HEK293 (cell line): ENCODE measurements around the gene DICER1.

Experiments used
- CTCF ChIA-PET: fragments of 350-600 bp; formaldehyde crosslinking; extraction: SDS; loops from one replicate; lab custom pipeline; 2021; ENCODE audit warnings: antibody characterized with exemption; lab: Yijun Ruan, JAX
- POLR2A ChIA-PET: fragments of 300-600 bp; formaldehyde crosslinking; extraction: SDS; loops from one replicate; lab custom pipeline; 2020; ENCODE audit warnings: antibody characterized with exemption, inconsistent platforms; lab: Yijun Ruan, JAX
- H3K27ac ChIP-seq: fragments of 200-500 bp; sonication (Bioruptor generic); 2 replicates; pipeline ENCODE4 v1.5.1; 2014; ENCODE audit warnings: low read depth, low read length, control low read depth, inconsistent platforms; ENCODE audit errors: extremely low read depth
- H3K36me3 ChIP-seq, 2 experiments: fragments of 200-500 bp in 1 of 2; sonication (Bioruptor generic) in 1 of 2; 1 replicate in 1 of 2; 2 replicates in 1 of 2; pipeline ENCODE4 v1.5.1; 2014 to 2017; ENCODE audit warnings: inconsistent platforms in 2 of 2, low read length in 2 of 2; ENCODE audit not compliant: control insufficient read depth in 2 of 2, insufficient read depth in 1 of 2
- H3K4me1 ChIP-seq: fragments of 200-500 bp; sonication (Bioruptor generic); 2 replicates; pipeline ENCODE4 v1.5.1; 2014; ENCODE audit warnings: mild to moderate bottlenecking, low read length, inconsistent platforms; ENCODE audit not compliant: control insufficient read depth, insufficient read depth
- H3K4me3 ChIP-seq: 2 replicates; pipeline ENCODE4 v1.5.1; 2011; ENCODE audit warnings: low read depth, mild to moderate bottlenecking, control low read depth, low read length, moderate library complexity
- H3K9me3 ChIP-seq: fragments of 200-500 bp; sonication (Bioruptor generic); 2 replicates; pipeline ENCODE4 v1.5.1; 2014; ENCODE audit warnings: low read depth, low read length, inconsistent platforms; ENCODE audit not compliant: control insufficient read depth, insufficient read depth
- GLIS1 ChIP-seq: fragments of 450-650 bp; formaldehyde crosslinking; IDR thresholded peaks from 2 replicates; pipeline ENCODE4 v1.5.1; 2016; ENCODE audit warnings: missing biosample characterization, missing genetic modification characterization
- KLF10 ChIP-seq: fragments of 450-650 bp; IDR thresholded peaks from 2 replicates; pipeline ENCODE4 v1.5.1; 2018; ENCODE audit warnings: missing biosample characterization, mild to moderate bottlenecking, missing genetic modification characterization
- OSR2 ChIP-seq: fragments of 450-650 bp; formaldehyde crosslinking; IDR thresholded peaks from 2 replicates; pipeline ENCODE4 v1.5.1; 2016; ENCODE audit warnings: missing biosample characterization, missing genetic modification characterization
- SP3 ChIP-seq: fragments of 450-650 bp; formaldehyde crosslinking; IDR thresholded peaks from 2 replicates; pipeline ENCODE4 v1.5.1; 2016; ENCODE audit warnings: missing biosample characterization, missing genetic modification characterization
- ZEB2 ChIP-seq: fragments of 450-650 bp; formaldehyde crosslinking; IDR thresholded peaks from 2 replicates; pipeline ENCODE4 v1.5.1; 2016; ENCODE audit warnings: missing biosample characterization, missing genetic modification characterization
- ZFP41 ChIP-seq: fragments of 450-650 bp; formaldehyde crosslinking; IDR thresholded peaks from 2 replicates; pipeline ENCODE4 v1.5.1; 2016; ENCODE audit warnings: missing biosample characterization, missing genetic modification characterization, borderline replicate concordance
- ZNF2 ChIP-seq: fragments of 450-650 bp; formaldehyde crosslinking; IDR thresholded peaks from 2 replicates; pipeline ENCODE4 v1.5.1; 2016; ENCODE audit warnings: missing biosample characterization, missing genetic modification characterization
- ZNF266 ChIP-seq: fragments of 450-650 bp; formaldehyde crosslinking; IDR thresholded peaks from 2 replicates; pipeline ENCODE4 v1.5.1; 2016; ENCODE audit warnings: missing biosample characterization, missing genetic modification characterization, low read depth
- ZNF311 ChIP-seq: fragments of 450-650 bp; formaldehyde crosslinking; IDR thresholded peaks from 2 replicates; pipeline ENCODE4 v1.5.1; 2017; ENCODE audit warnings: missing biosample characterization, missing genetic modification characterization, borderline replicate concordance
- ZNF350 ChIP-seq: fragments of 450-650 bp; formaldehyde crosslinking; IDR thresholded peaks from 2 replicates; pipeline ENCODE4 v1.5.0; 2017; ENCODE audit warnings: missing biosample characterization, mild to moderate bottlenecking, missing genetic modification characterization
- ZNF391 ChIP-seq: fragments of 450-650 bp; formaldehyde crosslinking; IDR thresholded peaks from 2 replicates; pipeline ENCODE4 v1.5.1; 2016; ENCODE audit warnings: low read depth, missing biosample characterization, missing genetic modification characterization, borderline replicate concordance
- ZNF473 ChIP-seq: fragments of 450-650 bp; formaldehyde crosslinking; IDR thresholded peaks from 2 replicates; pipeline ENCODE4 v1.5.1; 2017; ENCODE audit warnings: missing biosample characterization, missing genetic modification characterization
- ZNF585B ChIP-seq: fragments of 450-650 bp; formaldehyde crosslinking; IDR thresholded peaks from 2 replicates; pipeline ENCODE4 v1.5.1; 2016; ENCODE audit warnings: missing biosample characterization, missing genetic modification characterization
- ZNF664 ChIP-seq: fragments of 450-650 bp; formaldehyde crosslinking; IDR thresholded peaks from 2 replicates; pipeline ENCODE4 v1.5.1; 2016; ENCODE audit warnings: missing biosample characterization, missing genetic modification characterization
- TF ChIP-seq, protein P1 (sequence below): fragments of 450-650 bp; formaldehyde crosslinking; IDR thresholded peaks from 2 replicates; pipeline ENCODE4 v1.5.0; 2017; ENCODE audit warnings: missing biosample characterization, missing genetic modification characterization, borderline replicate concordance
- TF ChIP-seq, protein P2 (sequence below): fragments of 450-650 bp; formaldehyde crosslinking; IDR thresholded peaks from 2 replicates; pipeline ENCODE4 v1.5.1; 2017; ENCODE audit warnings: missing biosample characterization, missing genetic modification characterization
- TF ChIP-seq, protein P3 (sequence below): fragments of 450-650 bp; formaldehyde crosslinking; IDR thresholded peaks from 2 replicates; pipeline ENCODE4 v1.5.1; 2016; ENCODE audit warnings: missing biosample characterization, missing genetic modification characterization
- TF ChIP-seq, protein P4 (sequence below): fragments of 450-650 bp; formaldehyde crosslinking; IDR thresholded peaks from 2 replicates; pipeline ENCODE4 v1.5.1; 2017; ENCODE audit warnings: missing biosample characterization, missing genetic modification characterization

DICER1 gene

DNA sequence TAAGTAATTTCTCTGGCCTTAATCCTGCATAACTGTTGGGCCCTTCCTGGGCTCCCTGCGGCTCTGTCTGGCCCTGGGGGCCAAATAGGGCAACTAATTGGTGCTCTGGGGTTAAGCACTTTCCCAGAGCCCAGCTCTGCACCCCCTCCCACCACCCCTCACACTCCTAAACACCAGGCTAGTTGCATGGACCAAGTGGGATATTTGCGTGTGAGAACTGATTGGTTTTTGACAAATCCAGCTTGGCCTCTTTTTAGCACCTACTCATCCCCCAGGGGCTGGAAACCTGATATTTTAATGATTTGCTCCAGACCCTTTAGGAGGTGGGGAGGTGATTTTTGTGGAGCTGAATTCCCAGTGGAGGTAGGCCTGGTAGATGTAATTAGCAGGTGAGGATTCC, 91.9 kb downstream of the DICER1 start (continued):
- TF ChIP-seq, protein P1, sequence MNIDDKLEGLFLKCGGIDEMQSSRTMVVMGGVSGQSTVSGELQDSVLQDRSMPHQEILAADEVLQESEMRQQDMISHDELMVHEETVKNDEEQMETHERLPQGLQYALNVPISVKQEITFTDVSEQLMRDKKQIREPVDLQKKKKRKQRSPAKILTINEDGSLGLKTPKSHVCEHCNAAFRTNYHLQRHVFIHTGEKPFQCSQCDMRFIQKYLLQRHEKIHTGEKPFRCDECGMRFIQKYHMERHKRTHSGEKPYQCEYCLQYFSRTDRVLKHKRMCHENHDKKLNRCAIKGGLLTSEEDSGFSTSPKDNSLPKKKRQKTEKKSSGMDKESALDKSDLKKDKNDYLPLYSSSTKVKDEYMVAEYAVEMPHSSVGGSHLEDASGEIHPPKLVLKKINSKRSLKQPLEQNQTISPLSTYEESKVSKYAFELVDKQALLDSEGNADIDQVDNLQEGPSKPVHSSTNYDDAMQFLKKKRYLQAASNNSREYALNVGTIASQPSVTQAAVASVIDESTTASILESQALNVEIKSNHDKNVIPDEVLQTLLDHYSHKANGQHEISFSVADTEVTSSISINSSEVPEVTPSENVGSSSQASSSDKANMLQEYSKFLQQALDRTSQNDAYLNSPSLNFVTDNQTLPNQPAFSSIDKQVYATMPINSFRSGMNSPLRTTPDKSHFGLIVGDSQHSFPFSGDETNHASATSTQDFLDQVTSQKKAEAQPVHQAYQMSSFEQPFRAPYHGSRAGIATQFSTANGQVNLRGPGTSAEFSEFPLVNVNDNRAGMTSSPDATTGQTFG = no peak
- TF ChIP-seq ZNF266 (tag by site-specific recombination) = no peak
- no peak for TF ChIP-seq ZFP41 (tag by site-specific recombination)

DNA sequence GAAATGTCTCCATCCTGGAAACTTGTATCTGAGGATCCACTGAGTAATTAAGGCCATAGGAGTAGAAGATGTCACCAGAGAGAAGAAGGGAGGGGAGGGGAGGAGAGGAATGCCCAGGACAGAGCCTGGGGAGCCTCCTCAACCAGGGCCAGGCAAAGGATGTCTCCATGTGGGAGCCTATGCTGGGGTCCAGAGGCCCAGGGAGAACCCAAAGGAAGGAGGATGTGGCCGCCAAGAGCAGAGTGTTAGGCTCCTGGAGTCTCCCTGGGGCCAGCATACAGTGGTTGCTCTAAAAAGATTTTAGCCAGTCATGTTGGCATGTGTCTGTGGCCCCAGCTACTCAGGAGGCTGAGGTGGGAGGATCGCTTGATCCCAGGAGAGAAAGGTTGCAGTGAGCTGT, 92.6 kb downstream of the DICER1 start:
- no peak overlapping the region for H3K27ac ChIP-seq
- CTCF ChIA-PET = no interaction called here
- no peaks in the 10 kb centered on the region for H3K4me1 ChIP-seq
- H3K9me3 ChIP-seq = no peaks in the 10 kb centered on the region
- TF ChIP-seq GLIS1 (tag by site-specific recombination) (peak; percentile 19; the same call in 1 of the 2 replicates), ZNF350 (tag by site-specific recombination) (no peak)
- POLR2A ChIA-PET = interaction anchor here (0.6 kb wide), 1 partner anchor 204 kb away, joined by 3 read pairs; no protein-coding TSS in a partner anchor
- H3K4me3 ChIP-seq = no peak overlapping the region
- H3K36me3 ChIP-seq = no peaks in the 10 kb centered on the region

DNA sequence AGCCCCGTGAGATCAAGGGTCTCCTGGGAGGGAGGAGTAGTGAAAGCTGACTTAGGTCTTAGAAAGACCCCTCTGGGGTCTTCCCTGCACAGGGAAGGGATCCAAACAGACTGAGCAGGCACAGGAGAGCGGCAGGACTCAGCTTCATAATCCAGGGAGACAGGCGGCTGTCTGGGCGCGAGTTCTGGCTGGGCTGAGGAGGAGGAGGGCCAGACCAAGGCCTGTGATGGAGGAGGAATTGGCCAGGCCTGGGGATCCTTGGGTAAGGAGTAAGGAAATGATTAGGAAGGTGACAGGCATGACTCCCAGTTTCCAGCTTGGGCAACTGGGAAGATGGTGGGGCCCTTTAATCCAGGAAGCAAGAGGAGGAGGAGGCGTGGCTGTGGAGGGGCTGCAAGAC, 93.1 kb downstream of the DICER1 start:
- CTCF ChIA-PET = no interaction called here
- POLR2A ChIA-PET = no interaction called here

More for the DNA sequence above, 93.1 kb downstream of the DICER1 start:
- no peak overlapping the region for H3K4me3 ChIP-seq
- no peak overlapping the region for H3K27ac ChIP-seq
- TF ChIP-seq, protein P2, sequence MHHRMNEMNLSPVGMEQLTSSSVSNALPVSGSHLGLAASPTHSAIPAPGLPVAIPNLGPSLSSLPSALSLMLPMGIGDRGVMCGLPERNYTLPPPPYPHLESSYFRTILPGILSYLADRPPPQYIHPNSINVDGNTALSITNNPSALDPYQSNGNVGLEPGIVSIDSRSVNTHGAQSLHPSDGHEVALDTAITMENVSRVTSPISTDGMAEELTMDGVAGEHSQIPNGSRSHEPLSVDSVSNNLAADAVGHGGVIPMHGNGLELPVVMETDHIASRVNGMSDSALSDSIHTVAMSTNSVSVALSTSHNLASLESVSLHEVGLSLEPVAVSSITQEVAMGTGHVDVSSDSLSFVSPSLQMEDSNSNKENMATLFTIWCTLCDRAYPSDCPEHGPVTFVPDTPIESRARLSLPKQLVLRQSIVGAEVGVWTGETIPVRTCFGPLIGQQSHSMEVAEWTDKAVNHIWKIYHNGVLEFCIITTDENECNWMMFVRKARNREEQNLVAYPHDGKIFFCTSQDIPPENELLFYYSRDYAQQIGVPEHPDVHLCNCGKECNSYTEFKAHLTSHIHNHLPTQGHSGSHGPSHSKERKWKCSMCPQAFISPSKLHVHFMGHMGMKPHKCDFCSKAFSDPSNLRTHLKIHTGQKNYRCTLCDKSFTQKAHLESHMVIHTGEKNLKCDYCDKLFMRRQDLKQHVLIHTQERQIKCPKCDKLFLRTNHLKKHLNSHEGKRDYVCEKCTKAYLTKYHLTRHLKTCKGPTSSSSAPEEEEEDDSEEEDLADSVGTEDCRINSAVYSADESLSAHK (tag by site-specific recombination) = no peak
- no peak for TF ChIP-seq ZNF585B (tag by site-specific recombination)
- TF ChIP-seq ZNF391 (tag by site-specific recombination) = no peak
- TF ChIP-seq KLF10 (tag by site-specific recombination) = no peak
- TF ChIP-seq ZNF664 = no peak
- no peak for TF ChIP-seq OSR2 (tag by site-specific recombination)
- TF ChIP-seq ZEB2 (tag by site-specific recombination) = no peak
- TF ChIP-seq, protein P3, sequence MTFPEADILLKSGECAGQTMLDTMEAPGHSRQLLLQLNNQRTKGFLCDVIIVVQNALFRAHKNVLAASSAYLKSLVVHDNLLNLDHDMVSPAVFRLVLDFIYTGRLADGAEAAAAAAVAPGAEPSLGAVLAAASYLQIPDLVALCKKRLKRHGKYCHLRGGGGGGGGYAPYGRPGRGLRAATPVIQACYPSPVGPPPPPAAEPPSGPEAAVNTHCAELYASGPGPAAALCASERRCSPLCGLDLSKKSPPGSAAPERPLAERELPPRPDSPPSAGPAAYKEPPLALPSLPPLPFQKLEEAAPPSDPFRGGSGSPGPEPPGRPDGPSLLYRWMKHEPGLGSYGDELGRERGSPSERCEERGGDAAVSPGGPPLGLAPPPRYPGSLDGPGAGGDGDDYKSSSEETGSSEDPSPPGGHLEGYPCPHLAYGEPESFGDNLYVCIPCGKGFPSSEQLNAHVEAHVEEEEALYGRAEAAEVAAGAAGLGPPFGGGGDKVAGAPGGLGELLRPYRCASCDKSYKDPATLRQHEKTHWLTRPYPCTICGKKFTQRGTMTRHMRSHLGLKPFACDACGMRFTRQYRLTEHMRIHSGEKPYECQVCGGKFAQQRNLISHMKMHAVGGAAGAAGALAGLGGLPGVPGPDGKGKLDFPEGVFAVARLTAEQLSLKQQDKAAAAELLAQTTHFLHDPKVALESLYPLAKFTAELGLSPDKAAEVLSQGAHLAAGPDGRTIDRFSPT (tag by site-specific recombination) = no peak
- TF ChIP-seq, protein P4, sequence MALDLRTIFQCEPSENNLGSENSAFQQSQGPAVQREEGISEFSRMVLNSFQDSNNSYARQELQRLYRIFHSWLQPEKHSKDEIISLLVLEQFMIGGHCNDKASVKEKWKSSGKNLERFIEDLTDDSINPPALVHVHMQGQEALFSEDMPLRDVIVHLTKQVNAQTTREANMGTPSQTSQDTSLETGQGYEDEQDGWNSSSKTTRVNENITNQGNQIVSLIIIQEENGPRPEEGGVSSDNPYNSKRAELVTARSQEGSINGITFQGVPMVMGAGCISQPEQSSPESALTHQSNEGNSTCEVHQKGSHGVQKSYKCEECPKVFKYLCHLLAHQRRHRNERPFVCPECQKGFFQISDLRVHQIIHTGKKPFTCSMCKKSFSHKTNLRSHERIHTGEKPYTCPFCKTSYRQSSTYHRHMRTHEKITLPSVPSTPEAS (tag by site-specific recombination) = no peak
- TF ChIP-seq ZNF2 = no peak
- no peak for TF ChIP-seq SP3 (tag by site-specific recombination)
- no peak for TF ChIP-seq ZNF473 (tag by site-specific recombination)
- TF ChIP-seq ZNF311 (tag by site-specific recombination) = no peak
- TF ChIP-seq, all 188 proteins: peak for 0
- H3K36me3 ChIP-seq = no peaks in the 10 kb centered on the region
- H3K4me1 ChIP-seq = no peaks in the 10 kb centered on the region
- no peaks in the 10 kb centered on the region for H3K9me3 ChIP-seq
